Endothelial cell of umbilical vein (primary cell): ENCODE measurements around the gene MRPS26. TPM values are rescaled to one million over a fixed set of nuclear protein-coding genes. Genes with fewer than 3 reads are reported as not detected.
A peak's percentile ranks its signal among the peaks of the same experiment; 100 is the strongest.

Experiments used
- Bru-seq: library from RNA; stranded (reverse); fragments of 400-500 nt; gene quantifications from one replicate; lab custom pipeline; 2021; lab: Mats Ljungman, UMichigan
- BruChase-seq, 2 experiments: library from RNA; stranded (reverse); fragments of 400-500 nt; gene quantifications; one replicate each; lab custom pipeline; 2021; lab: Mats Ljungman, UMichigan
- BruUV-seq: library from RNA; stranded (reverse); fragments of 400-500 nt; replicated peaks from 2 replicates; lab custom pipeline; 2021; lab: Mats Ljungman, UMichigan
- CTCF ChIA-PET: fragments of 300-600, 350-600 bp; sonication (Branson Sonifier 250); formaldehyde crosslinking; loops from one replicate; lab custom pipeline; 2021; ENCODE audit warnings: antibody characterized with exemption, inconsistent platforms; lab: Charles Lee
- POLR2A ChIA-PET: fragments of 300-600, 350-600 bp; sonication (Branson Sonifier 250); formaldehyde crosslinking; loops from one replicate; lab custom pipeline; 2021; ENCODE audit warnings: antibody characterized with exemption, inconsistent platforms; lab: Charles Lee
- DNase-seq: peaks from one replicate; pipeline ENCODE4 v3.0.0-alpha.2; 2011; ENCODE audit warnings: low read depth, low spot score
- FAIRE-seq: peaks from 2 replicates; lab custom pipeline; 2011; peaks lifted over from hg19 to GRCh38; lab: Jason Lieb, UNC
- H2AFZ ChIP-seq: 2 replicates; pipeline ENCODE4 v1.6.0; 2012; ENCODE audit warnings: low read depth, low read length, control low read depth, inconsistent platforms
- H3K27ac ChIP-seq: 2 replicates; pipeline ENCODE4 v1.5.1; 2011; ENCODE audit warnings: low read depth, mild to moderate bottlenecking, control low read depth, low read length, moderate library complexity; ENCODE audit not compliant: insufficient read depth
- H3K27me3 ChIP-seq, 2 experiments: 2 replicates each; pipeline versions ENCODE4 v1.6.0 to v1.6.1; 2011; ENCODE audit warnings: low read length in 2 of 2, mixed read lengths in 1 of 2; ENCODE audit not compliant: control insufficient read depth in 2 of 2, insufficient read depth in 2 of 2
- H3K36me3 ChIP-seq, 2 experiments: 2 replicates in 1 of 2; 3 replicates in 1 of 2; pipeline ENCODE4 v1.5.1; 2011; ENCODE audit warnings: low read length in 2 of 2, mild to moderate bottlenecking in 1 of 2, moderate library complexity in 1 of 2; ENCODE audit not compliant: control insufficient read depth in 2 of 2, insufficient read depth in 2 of 2; ENCODE audit errors: extremely low read depth in 1 of 2
- H3K4me1 ChIP-seq: 3 replicates; pipeline ENCODE4 v1.5.1; 2011; ENCODE audit warnings: mild to moderate bottlenecking, low read length; ENCODE audit not compliant: control insufficient read depth, insufficient read depth; ENCODE audit errors: extremely low read depth
- H3K4me2 ChIP-seq: 2 replicates; pipeline ENCODE4 v1.6.1; 2011; ENCODE audit warnings: low read length, control low read depth, mixed read lengths; ENCODE audit not compliant: insufficient read depth
- H3K4me3 ChIP-seq, 3 experiments: fragments of 200-600 bp in 1 of 3; sonication (generic), shearing (Covaris generic) in 1 of 3; replicated peaks in 1 of 3; 2 replicates each; pipeline ENCODE4 v1.5.1; 2011 to 2016; ENCODE audit warnings: control low read depth in 3 of 3, low read length in 3 of 3, mild to moderate bottlenecking in 2 of 3, inconsistent platforms in 1 of 3, low read depth in 1 of 3, moderate library complexity in 1 of 3; ENCODE audit not compliant: insufficient read depth in 1 of 3
- H3K79me2 ChIP-seq: 2 replicates; pipeline ENCODE4 v1.6.0; 2012; ENCODE audit warnings: low read length, inconsistent platforms; ENCODE audit not compliant: control insufficient read depth, insufficient read depth
- H3K9ac ChIP-seq: replicated peaks from 2 replicates; pipeline ENCODE3; 2011; ENCODE audit warnings: low read length, control low read depth; ENCODE audit not compliant: insufficient read depth; ENCODE audit errors: extremely low read depth
- H3K9me1 ChIP-seq: replicated peaks from 3 replicates; pipeline ENCODE4 v1.6.0; 2011; ENCODE audit warnings: mild to moderate bottlenecking, low read length; ENCODE audit not compliant: control insufficient read depth, insufficient read depth; ENCODE audit errors: extremely low read depth
- H3K9me3 ChIP-seq: replicated peaks from 2 replicates; pipeline ENCODE4 v1.5.1; 2012; ENCODE audit warnings: low read length, inconsistent platforms; ENCODE audit not compliant: control insufficient read depth, insufficient read depth
- H4K20me1 ChIP-seq: replicated peaks from 2 replicates; pipeline ENCODE3; 2011; ENCODE audit warnings: mild to moderate bottlenecking, low read length; ENCODE audit not compliant: control insufficient read depth, insufficient read depth; ENCODE audit errors: extremely low read depth
- EZH2 ChIP-seq: IDR thresholded peaks from 2 replicates; pipeline ENCODE4 v1.6.1; 2012; ENCODE audit warnings: borderline replicate concordance, low read depth, mild to moderate bottlenecking, moderate library complexity, low read length, inconsistent platforms; ENCODE audit not compliant: severe bottlenecking
- FOS ChIP-seq: IDR thresholded peaks from 2 replicates; pipeline ENCODE4 v1.6.1; 2011; ENCODE audit warnings: mild to moderate bottlenecking, low read length, moderate library complexity, borderline replicate concordance; ENCODE audit not compliant: insufficient read depth
- GATA2 ChIP-seq: IDR thresholded peaks from 2 replicates; pipeline ENCODE4 v1.7.0; 2011; ENCODE audit warnings: low read depth, mild to moderate bottlenecking, moderate library complexity, mixed read lengths, low read length; ENCODE audit not compliant: insufficient read length, insufficient read depth
- JUN ChIP-seq: IDR thresholded peaks from 2 replicates; pipeline ENCODE4 v1.6.1; 2011; ENCODE audit warnings: borderline replicate concordance, low read depth; ENCODE audit not compliant: insufficient read length, insufficient read depth
- MAX ChIP-seq: IDR thresholded peaks from 2 replicates; pipeline ENCODE4 v1.6.1; 2011; ENCODE audit not compliant: insufficient read depth, insufficient read length
- MYC ChIP-seq: IDR thresholded peaks from one replicate; pipeline ENCODE4 v1.6.1; 2011; ENCODE audit warnings: mild to moderate bottlenecking, low read depth, low read length
- POLR2A ChIP-seq: IDR thresholded peaks from 2 replicates; pipeline ENCODE4 v1.6.1; 2012; ENCODE audit warnings: low read depth, mild to moderate bottlenecking, control low read depth, low read length
- POLR2AphosphoS5 ChIP-seq: IDR thresholded peaks from 2 replicates; pipeline ENCODE4 v1.6.1; 2012; ENCODE audit warnings: low read depth, mild to moderate bottlenecking, control low read depth, low read length, moderate library complexity; ENCODE audit not compliant: insufficient read depth
- dilution Hi-C: fragments of 300-500 bp; cut with MboI; formaldehyde crosslinking; loops from one replicate; pipeline ENCODE4 v1.15.0; 2019; ENCODE audit warnings: low sequenced_read_pairs; ENCODE audit not compliant: extremely low pct_ligation_motif_present
- intact Hi-C: fragments of 100-400 bp; cut with micrococcal nuclease; formaldehyde crosslinking; loops from one replicate; pipeline ENCODE4 v1.10.0; 2022
- long read RNA-seq: library from polyadenylated mRNA; stranded (forward); transcript quantifications from one replicate; pipeline ENCODE4 v2.0.0, GENCODE V29; 2021
- polyA minus RNA-seq, 3 experiments: library from RNA; depleted of rRNA, polyadenylated mRNA; stranded (reverse); fragments of >200 nt; gene quantifications; 1 replicate in 1 of 3; 2 replicates in 2 of 3; pipeline ENCODE4 v1.2.3, GENCODE V29; 2011
- polyA plus RNA-seq, 4 experiments: library from polyadenylated mRNA; depleted of rRNA in 3 of 4; stranded (reverse) in 3 of 4; unstranded in 1 of 4; fragments of >200 nt; gene quantifications; 2 replicates each; pipeline versions ENCODE4 v1.2.1 to v1.2.3, GENCODE V29; 2011 to 2012; ENCODE audit warnings: missing spikeins in 1 of 4
- total RNA-seq: library from RNA; stranded (reverse); gene quantifications from 2 replicates; pipeline ENCODE4 v1.2.3, GENCODE V29; 2021
- TF ChIP-seq, protein P1 (sequence below), 2 donors: IDR thresholded peaks; 1 replicate in 1 of 2; 2 replicates in 1 of 2; pipeline ENCODE4 v1.5.1; 2011; ENCODE audit warnings: low read length in 2 of 2, mild to moderate bottlenecking in 2 of 2, moderate library complexity in 2 of 2, control low read depth in 1 of 2, inconsistent platforms in 1 of 2, low read depth in 1 of 2; ENCODE audit not compliant: insufficient read depth in 1 of 2; ENCODE audit errors: extremely low read depth in 1 of 2

MRPS26 gene
- total RNA-seq (41.2 and 43.9 TPM in 2 replicates), polyA plus RNA-seq (41.0 and 48.7 TPM in 2 replicates), polyA minus RNA-seq (12.5 and 16.1 TPM in 2 replicates), Bru-seq, nascent RNA (percentile 61 among the genes with signal in this experiment), BruChase-seq, experiment 1, labeled RNA remaining after a 6-hour chase (percentile 85 among the genes with signal in this experiment), BruChase-seq, experiment 2, labeled RNA remaining after a 2-hour chase (percentile 78 among the genes with signal in this experiment)
- polyA plus RNA-seq (2011; cell fraction: cytosol; rRNA removed), result 39.0 and 48.8 TPM in 2 replicates
- 17.1 and 18.0 TPM in 2 replicates for polyA plus RNA-seq (2011; cell fraction: nucleus; rRNA removed)
- 40.9 and 42.0 TPM in 2 replicates for polyA plus RNA-seq (2012)
- 23.8 TPM for polyA minus RNA-seq (2011; cell fraction: cytosol; rRNA and poly(A)+ RNA removed)
- 2.9 and 4.5 TPM in 2 replicates for polyA minus RNA-seq (2011; cell fraction: nucleus; rRNA and poly(A)+ RNA removed)
- long read RNA-seq, transcript MRPS26-201 (4 exons, 1,127 nt), result major isoform, 223 of 255 reads
- long read RNA-seq, partial matches to known transcripts, result 15 of 255 reads
- long read RNA-seq, other reads (novel, unspliced or antisense), result 17 of 255 reads

DNA sequence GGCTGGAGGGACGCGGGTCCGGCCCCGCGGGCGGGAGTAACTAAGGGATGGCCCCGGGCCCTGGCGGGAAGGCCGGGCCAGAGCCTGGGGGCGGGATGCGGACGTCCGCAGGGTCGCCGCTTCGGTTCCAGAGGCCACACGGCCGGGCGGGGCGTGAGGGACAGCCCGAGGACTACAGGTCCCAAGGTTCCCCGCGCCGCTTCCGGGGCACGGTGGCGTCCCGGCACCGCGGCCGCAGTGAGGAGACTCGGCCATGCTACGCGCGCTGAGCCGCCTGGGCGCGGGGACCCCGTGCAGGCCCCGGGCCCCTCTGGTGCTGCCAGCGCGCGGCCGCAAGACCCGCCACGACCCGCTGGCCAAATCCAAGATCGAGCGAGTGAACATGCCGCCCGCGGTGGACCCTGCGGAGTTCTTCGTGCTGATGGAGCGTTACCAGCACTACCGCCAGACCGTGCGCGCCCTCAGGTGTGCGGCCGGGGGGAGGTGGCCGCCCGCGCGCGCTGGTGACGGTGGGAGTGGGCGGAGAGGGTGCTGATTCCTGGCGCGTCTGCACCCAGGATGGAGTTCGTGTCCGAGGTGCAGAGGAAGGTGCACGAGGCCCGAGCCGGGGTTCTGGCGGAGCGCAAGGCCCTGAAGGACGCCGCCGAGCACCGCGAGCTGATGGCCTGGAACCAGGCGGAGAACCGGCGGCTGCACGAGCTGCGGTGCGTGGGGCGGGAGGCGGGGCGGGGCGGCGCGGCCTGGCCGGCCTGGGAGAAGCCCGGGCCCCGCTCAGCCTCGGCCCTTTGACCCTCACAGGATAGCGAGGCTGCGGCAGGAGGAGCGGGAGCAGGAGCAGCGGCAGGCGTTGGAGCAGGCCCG lies at the start of gene MRPS26:
TSS of gene MRPS26 (plus strand) at position 237 of the 861 bp plus-strand sequence. CDS start at position 254, 17 bp downstream.
- DNase-seq (peak; percentile 87), FAIRE-seq (peak; percentile 88)
- H4K20me1 ChIP-seq, result no peaks in the 10 kb centered on the region
- no peak within 1 kb of the TSS for H3K27ac ChIP-seq
- peak within 1 kb of the TSS; percentile 87 for H3K4me2 ChIP-seq
- peak within 1 kb of the TSS; percentile 64 for H2AFZ ChIP-seq
- H3K9me1 ChIP-seq, result no peaks in the 10 kb centered on the region
- ChIA-PET POLR2A (interaction anchor here (0.6 kb wide), 2 partner anchors 136 to 1936 kb away, joined by 3 to 6 read pairs; no protein-coding TSS in a partner anchor), CTCF (interaction anchor here (1.0 kb wide), 1 partner anchor 8 kb away, joined by 3 read pairs; no protein-coding TSS in a partner anchor)
- no peaks in the 10 kb centered on the region for H3K27me3 ChIP-seq
- peak within 1 kb of the TSS; percentile 58 to 93 (median 63) for H3K4me3 ChIP-seq
- peak within 1 kb of the TSS; percentile 46 for H3K9ac ChIP-seq
- peaks cover 13% of the 10 kb centered on the region for H3K4me1 ChIP-seq
- intact Hi-C loops (loop anchor here (5.0 kb wide), 1 partner anchor 174 kb away; the partner anchor contains the start of gene PTPRA), dilution Hi-C loops (no loop called here)
- peaks cover 9% of the 10 kb centered on the region for H3K79me2 ChIP-seq
- TF ChIP-seq POLR2A (peak; percentile 66), GATA2 (no peak), MYC (no peak), JUN (no peak), POLR2AphosphoS5 (peak; percentile 82), EZH2 (no peak), MAX (peak; percentile 14), FOS (no peak)
- TF ChIP-seq, protein P1, sequence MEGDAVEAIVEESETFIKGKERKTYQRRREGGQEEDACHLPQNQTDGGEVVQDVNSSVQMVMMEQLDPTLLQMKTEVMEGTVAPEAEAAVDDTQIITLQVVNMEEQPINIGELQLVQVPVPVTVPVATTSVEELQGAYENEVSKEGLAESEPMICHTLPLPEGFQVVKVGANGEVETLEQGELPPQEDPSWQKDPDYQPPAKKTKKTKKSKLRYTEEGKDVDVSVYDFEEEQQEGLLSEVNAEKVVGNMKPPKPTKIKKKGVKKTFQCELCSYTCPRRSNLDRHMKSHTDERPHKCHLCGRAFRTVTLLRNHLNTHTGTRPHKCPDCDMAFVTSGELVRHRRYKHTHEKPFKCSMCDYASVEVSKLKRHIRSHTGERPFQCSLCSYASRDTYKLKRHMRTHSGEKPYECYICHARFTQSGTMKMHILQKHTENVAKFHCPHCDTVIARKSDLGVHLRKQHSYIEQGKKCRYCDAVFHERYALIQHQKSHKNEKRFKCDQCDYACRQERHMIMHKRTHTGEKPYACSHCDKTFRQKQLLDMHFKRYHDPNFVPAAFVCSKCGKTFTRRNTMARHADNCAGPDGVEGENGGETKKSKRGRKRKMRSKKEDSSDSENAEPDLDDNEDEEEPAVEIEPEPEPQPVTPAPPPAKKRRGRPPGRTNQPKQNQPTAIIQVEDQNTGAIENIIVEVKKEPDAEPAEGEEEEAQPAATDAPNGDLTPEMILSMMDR (IDR thresholded peaks at IDR 0.05; ENCODE audit: extremely low read depth in 1 of 2, insufficient read depth in 1 of 2, low read depth in 1 of 2, low read length in 2 of 2), result no peak
- BruUV-seq, result TSS peak; percentile 17
- no peaks in the 10 kb centered on the region for H3K9me3 ChIP-seq
- H3K36me3 ChIP-seq, result peaks cover 3 to 16% of the 10 kb centered on the region in 2 experiments
